ENCODE data around the gene ATRN.

DNA sequence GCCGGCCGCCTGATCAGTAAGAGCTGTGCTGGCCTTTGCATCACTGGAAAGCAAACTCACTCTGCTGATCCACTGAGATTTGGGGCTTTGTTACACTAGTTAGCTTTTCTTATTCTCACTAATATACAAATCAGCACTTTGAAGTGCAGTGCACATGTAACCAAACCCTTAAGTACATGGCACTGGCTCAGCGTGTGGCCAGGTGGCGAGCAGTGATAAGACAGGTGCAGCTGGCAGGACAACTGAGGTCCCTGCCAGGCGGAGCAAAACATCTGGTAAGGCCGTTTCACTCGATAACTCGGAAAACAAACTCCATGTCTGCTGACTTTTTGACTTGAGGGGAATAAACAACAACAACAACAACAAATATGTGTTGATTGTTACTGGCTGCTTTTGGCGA is 181.4 kb downstream of the ATRN start:
- no peak for TF ChIP-seq JUN (IDR thresholded peaks at IDR 0.05; ENCODE audit: low read depth, low read length)
- TF ChIP-seq, protein P1, sequence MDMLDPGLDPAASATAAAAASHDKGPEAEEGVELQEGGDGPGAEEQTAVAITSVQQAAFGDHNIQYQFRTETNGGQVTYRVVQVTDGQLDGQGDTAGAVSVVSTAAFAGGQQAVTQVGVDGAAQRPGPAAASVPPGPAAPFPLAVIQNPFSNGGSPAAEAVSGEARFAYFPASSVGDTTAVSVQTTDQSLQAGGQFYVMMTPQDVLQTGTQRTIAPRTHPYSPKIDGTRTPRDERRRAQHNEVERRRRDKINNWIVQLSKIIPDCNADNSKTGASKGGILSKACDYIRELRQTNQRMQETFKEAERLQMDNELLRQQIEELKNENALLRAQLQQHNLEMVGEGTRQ (IDR thresholded peaks at IDR 0.05; ENCODE audit: low read length) = no peak
- TF ChIP-seq, protein P2, sequence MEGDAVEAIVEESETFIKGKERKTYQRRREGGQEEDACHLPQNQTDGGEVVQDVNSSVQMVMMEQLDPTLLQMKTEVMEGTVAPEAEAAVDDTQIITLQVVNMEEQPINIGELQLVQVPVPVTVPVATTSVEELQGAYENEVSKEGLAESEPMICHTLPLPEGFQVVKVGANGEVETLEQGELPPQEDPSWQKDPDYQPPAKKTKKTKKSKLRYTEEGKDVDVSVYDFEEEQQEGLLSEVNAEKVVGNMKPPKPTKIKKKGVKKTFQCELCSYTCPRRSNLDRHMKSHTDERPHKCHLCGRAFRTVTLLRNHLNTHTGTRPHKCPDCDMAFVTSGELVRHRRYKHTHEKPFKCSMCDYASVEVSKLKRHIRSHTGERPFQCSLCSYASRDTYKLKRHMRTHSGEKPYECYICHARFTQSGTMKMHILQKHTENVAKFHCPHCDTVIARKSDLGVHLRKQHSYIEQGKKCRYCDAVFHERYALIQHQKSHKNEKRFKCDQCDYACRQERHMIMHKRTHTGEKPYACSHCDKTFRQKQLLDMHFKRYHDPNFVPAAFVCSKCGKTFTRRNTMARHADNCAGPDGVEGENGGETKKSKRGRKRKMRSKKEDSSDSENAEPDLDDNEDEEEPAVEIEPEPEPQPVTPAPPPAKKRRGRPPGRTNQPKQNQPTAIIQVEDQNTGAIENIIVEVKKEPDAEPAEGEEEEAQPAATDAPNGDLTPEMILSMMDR (IDR thresholded peaks at IDR 0.05; ENCODE audit: control extremely low read depth in 1 of 3, insufficient read depth in 1 of 3, low read depth in 1 of 3, low read length in 3 of 3) = no peak
- no peak for TF ChIP-seq POU5F1 (IDR thresholded peaks at IDR 0.05; ENCODE audit: low read depth, low read length)
- TF ChIP-seq SIX5 (IDR thresholded peaks at IDR 0.05; ENCODE audit: low read depth, low read length) = no peak
- no peak for TF ChIP-seq POLR2A (IDR thresholded peaks at IDR 0.05; ENCODE audit: control extremely low read depth in 1 of 2, low read depth in 2 of 2, low read length in 2 of 2)

All from H1 (cell line).